Gastroesophageal sphincter (tissue), 4 donors: Measurements from ENCODE around the gene SERPINA12. TPM values are rescaled to one million over a fixed set of nuclear protein-coding genes. Genes with fewer than 3 reads are reported as not detected.

Source experiments
- ATAC-seq: fragments of 150-250 bp; one replicate; pipeline ENCODE4 v1.9.1; 2016; ENCODE audit warnings: mild to moderate bottlenecking, moderate library complexity
- H3K27ac ChIP-seq, 4 donors: fragments of 200-600 bp; sonication (generic) in 3 of 4; 1 replicate in 3 of 4; 2 replicates in 1 of 4; pipeline ENCODE4 v1.5.1; 2016 to 2019
- H3K27me3 ChIP-seq: fragments of 200-600 bp; sonication (generic); one replicate; pipeline ENCODE4 v1.5.1; 2019
- H3K36me3 ChIP-seq, 2 donors: fragments of 200-600 bp; sonication (generic); one replicate each; pipeline ENCODE4 v1.5.1; 2019; ENCODE audit warnings: control low read depth in 1 of 2
- H3K4me1 ChIP-seq, 3 donors: fragments of 200-600 bp; sonication (generic); 1 replicate in 2 of 3; 2 replicates in 1 of 3; pipeline ENCODE4 v1.5.1; 2016 to 2019; ENCODE audit warnings: control low read depth in 2 of 3
- H3K4me3 ChIP-seq, 2 donors: fragments of 200-600 bp; sonication (generic); one replicate each; pipeline ENCODE4 v1.5.1; 2019; ENCODE audit warnings: mild to moderate bottlenecking in 1 of 2, moderate library complexity in 1 of 2
- H3K9me3 ChIP-seq, 3 donors: fragments of 200-600 bp; sonication (generic); one replicate each; pipeline ENCODE4 v1.5.1; 2017 to 2019; ENCODE audit warnings: control low read depth in 2 of 3
- CTCF ChIP-seq, 4 experiments: fragments of 200-600 bp in 2 of 4; fragments of 450-650 bp in 2 of 4; sonication (generic) in 1 of 4; IDR thresholded peaks; one replicate each; pipeline ENCODE4 v1.5.1; 2017 to 2019; ENCODE audit warnings: antibody characterized with exemption in 4 of 4, mild to moderate bottlenecking in 2 of 4, moderate library complexity in 2 of 4
- EP300 ChIP-seq: sonication (generic); formaldehyde crosslinking; IDR thresholded peaks from one replicate; pipeline ENCODE4 v1.6.1; 2017; ENCODE audit warnings: antibody characterized with exemption, mild to moderate bottlenecking
- POLR2A ChIP-seq, 2 donors: fragments of 450-650 bp; IDR thresholded peaks; one replicate each; pipeline ENCODE4 v1.6.1; 2017; ENCODE audit warnings: antibody characterized with exemption in 2 of 2, mild to moderate bottlenecking in 2 of 2, moderate library complexity in 1 of 2
- POLR2AphosphoS5 ChIP-seq: sonication (generic); formaldehyde crosslinking; IDR thresholded peaks from one replicate; pipeline ENCODE4 v1.6.1; 2017; ENCODE audit warnings: antibody characterized with exemption
- WGBS, 2 donors: methylation state at CpG; one replicate each; pipeline ENCODE4 v1.1.5; 2018; ENCODE audit warnings: low coverage in 1 of 2; 5-methylcytosine and 5-hydroxymethylcytosine counted together
- total RNA-seq, 4 donors: library from RNA; depleted of rRNA; stranded (reverse); fragments of >200 nt; gene quantifications; one replicate each; pipeline ENCODE4 v1.1.0, GENCODE V29; 2016

SERPINA12 gene
- total RNA-seq, result not detected

GRCh38 chr14:94509356-94509755 lies at the start of gene SERPINA12:
Gene SERPINA12 (minus strand): TSS chr14:94509469. CDS start chr14:94498397, 11,072 bp downstream.
- no peaks in the 10 kb centered on the region for H3K4me1 ChIP-seq
- no peaks in the 10 kb centered on the region for H3K9me3 ChIP-seq
- 56% methylated on average over 3 of the region's 3 CpGs; no CpG with 5 or more reads in 1 of the 2 donors for WGBS, 2 donors
- no peaks in the 10 kb centered on the region for H3K36me3 ChIP-seq
- H3K27ac ChIP-seq, result no peak within 1 kb of the TSS
- no peak within 1 kb of the TSS for H3K4me3 ChIP-seq
- TF ChIP-seq POLR2AphosphoS5 (no peak), POLR2A (IDR thresholded peaks at IDR 0.05) (no peak), CTCF (IDR thresholded peaks at IDR 0.05) (no peak), EP300 (no peak)
- peaks cover 15% of the 10 kb centered on the region for H3K27me3 ChIP-seq
- no peak for ATAC-seq

- Histone ChIP-seq H3K4me3 (no peak overlapping the region), H3K36me3 (no peaks in the 10 kb centered on the region), H3K4me1 (no peaks in the 10 kb centered on the region), H3K27ac (no peak overlapping the region), H3K9me3 (peaks cover 0 to 39% (median 0%) of the 10 kb centered on the region in 3 donors), H3K27me3 (peaks cover 17% of the 10 kb centered on the region)
- 58 to 83% methylated on average over 1 to 2 of the region's 2 CpGs for WGBS, 2 donors
- no peak for ATAC-seq
- TF ChIP-seq CTCF (IDR thresholded peaks at IDR 0.05), result no peak
- no peak for TF ChIP-seq EP300
- no peak for TF ChIP-seq POLR2A (IDR thresholded peaks at IDR 0.05)
- TF ChIP-seq POLR2AphosphoS5, result no peak
Measured at GRCh38 chr14:94558842-94559241, 49.6 kb upstream of the SERPINA12 start.

GRCh38 chr14:94557327-94557726 lies 48.1 kb upstream of the SERPINA12 start:
- H3K27ac ChIP-seq, result no peak overlapping the region
- H3K4me3 ChIP-seq, result no peak overlapping the region
- no peaks in the 10 kb centered on the region for H3K36me3 ChIP-seq
- no peak for ATAC-seq
- 100% methylated on average over 1 of the region's 1 CpG; no CpG with 5 or more reads in 1 of the 2 donors for WGBS, 2 donors
- no peaks in the 10 kb centered on the region for H3K4me1 ChIP-seq
- TF ChIP-seq CTCF (IDR thresholded peaks at IDR 0.05), result no peak
- H3K27me3 ChIP-seq, result peaks cover 8% of the 10 kb centered on the region
- H3K9me3 ChIP-seq, result peaks cover 0 to 47% (median 0%) of the 10 kb centered on the region in 3 donors

GRCh38 chr14:94555991-94556390 lies 46.7 kb upstream of the SERPINA12 start:
- Histone ChIP-seq H3K27me3 (peaks cover 7% of the 10 kb centered on the region), H3K4me3 (no peak overlapping the region), H3K36me3 (no peaks in the 10 kb centered on the region), H3K27ac (no peak overlapping the region), H3K9me3 (peaks cover 0 to 47% (median 0%) of the 10 kb centered on the region in 3 donors), H3K4me1 (no peaks in the 10 kb centered on the region)
- ATAC-seq, result no peak
- TF ChIP-seq EP300 (no peak), CTCF (IDR thresholded peaks at IDR 0.05) (no peak)
- 77 to 90% methylated on average over 4 to 5 of the region's 9 CpGs for WGBS, 2 donors

- no peak for ATAC-seq
- 65% methylated on average over 5 of the region's 8 CpGs; no CpG with 5 or more reads in 1 of the 2 donors for WGBS, 2 donors
Measured at GRCh38 chr14:94550041-94550440, 40.8 kb upstream of the SERPINA12 start.

More at GRCh38 chr14:94550041-94550440, 40.8 kb upstream of the SERPINA12 start:
- no peak overlapping the region for H3K27ac ChIP-seq
- H3K27me3 ChIP-seq, result peaks cover 35% of the 10 kb centered on the region
- peaks cover 0 to 30% (median 0%) of the 10 kb centered on the region in 3 donors for H3K9me3 ChIP-seq
- TF ChIP-seq EP300, result no peak
- no peak for TF ChIP-seq CTCF (IDR thresholded peaks at IDR 0.05)
- no peak for TF ChIP-seq POLR2AphosphoS5
- TF ChIP-seq POLR2A (IDR thresholded peaks at IDR 0.05), result no peak
- no peak overlapping the region for H3K4me3 ChIP-seq
- H3K4me1 ChIP-seq, result no peaks in the 10 kb centered on the region
- H3K36me3 ChIP-seq, result no peaks in the 10 kb centered on the region
